Hematopoietic multipotent progenitor cell treated with erythropoietin and hydrocortisone succinate and interleukin-3 and kit ligand, for 4 days (in vitro differentiated cells): ENCODE measurements around the gene LCN12.

Source experiments
- DNase-seq: peaks from one replicate; pipeline ENCODE4 v3.0.0-alpha.2; 2015

Gene LCN12

DNA sequence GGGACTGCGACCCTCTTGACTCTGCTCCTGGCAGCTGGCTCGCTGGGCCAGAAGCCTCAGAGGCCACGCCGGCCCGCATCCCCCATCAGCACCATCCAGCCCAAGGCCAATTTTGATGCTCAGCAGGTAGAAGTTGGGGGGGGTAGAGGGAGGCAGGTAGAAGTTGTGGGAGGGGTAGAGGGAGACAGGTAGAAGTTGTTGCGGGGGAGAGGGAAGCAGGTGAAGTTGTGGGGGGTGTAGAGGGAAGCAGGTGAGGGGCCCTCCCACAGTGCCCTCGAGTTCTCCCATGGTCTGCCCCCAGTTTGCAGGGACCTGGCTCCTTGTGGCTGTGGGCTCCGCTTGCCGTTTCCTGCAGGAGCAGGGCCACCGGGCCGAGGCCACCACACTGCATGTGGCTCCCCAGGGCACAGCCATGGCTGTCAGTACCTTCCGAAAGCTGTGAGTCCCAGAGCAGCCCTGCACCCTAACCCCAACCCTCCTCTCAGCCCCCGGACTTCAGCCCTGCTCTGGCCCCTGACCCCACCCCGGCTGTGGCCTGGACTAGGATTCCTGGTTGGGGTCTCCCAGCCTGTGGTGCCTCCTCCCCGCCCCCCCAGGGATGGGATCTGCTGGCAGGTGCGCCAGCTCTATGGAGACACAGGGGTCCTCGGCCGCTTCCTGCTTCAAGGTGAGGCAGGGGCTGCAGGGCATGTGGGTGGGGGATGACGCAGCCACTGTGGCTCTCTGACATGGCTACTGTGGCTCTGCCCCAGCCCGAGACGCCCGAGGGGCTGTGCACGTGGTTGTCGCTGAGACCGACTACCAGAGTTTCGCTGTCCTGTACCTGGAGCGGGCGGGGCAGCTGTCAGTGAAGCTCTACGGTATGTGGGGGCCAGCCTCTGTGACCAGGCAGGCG, 6.5 kb upstream of the LCN12 start:
- no peak for DNase-seq

DNA sequence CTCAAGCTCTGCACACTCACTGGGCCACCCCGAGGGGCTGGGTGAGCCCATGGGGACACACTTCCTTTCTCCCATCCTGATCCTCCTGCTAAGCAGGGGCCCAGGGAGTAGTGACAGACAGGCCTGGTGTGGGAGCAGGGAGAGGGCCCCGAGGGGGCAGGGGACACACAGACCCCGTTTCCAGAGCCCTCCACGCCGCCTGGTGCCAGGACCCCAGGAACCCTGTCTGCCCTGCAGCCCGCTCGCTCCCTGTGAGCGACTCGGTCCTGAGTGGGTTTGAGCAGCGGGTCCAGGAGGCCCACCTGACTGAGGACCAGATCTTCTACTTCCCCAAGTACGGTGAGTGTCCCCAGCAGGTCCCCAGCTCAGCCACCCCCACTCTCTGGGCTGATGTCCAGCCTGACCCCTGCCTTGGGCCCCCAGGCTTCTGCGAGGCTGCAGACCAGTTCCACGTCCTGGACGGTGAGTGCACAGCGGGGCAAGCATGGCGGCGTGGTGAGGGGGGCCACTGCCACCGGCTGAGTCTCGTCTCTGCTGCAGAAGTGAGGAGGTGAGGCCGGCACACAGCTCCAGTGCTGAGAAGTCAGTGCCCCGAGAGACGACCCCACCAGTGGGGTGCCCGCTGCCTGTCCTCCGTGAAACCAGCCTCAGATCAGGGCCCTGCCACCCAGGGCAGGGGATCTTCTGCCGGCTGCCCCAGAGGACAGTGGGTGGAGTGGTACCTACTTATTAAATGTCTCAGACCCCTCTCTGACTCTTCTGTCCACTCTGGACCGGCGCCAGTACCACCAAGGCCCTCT, 5.6 kb upstream of the LCN12 start:
- DNase-seq: no peak

GRCh38 chr9:136947028-136947891, 4.8 kb upstream of the LCN12 start:
- DNase-seq: no peak

DNA sequence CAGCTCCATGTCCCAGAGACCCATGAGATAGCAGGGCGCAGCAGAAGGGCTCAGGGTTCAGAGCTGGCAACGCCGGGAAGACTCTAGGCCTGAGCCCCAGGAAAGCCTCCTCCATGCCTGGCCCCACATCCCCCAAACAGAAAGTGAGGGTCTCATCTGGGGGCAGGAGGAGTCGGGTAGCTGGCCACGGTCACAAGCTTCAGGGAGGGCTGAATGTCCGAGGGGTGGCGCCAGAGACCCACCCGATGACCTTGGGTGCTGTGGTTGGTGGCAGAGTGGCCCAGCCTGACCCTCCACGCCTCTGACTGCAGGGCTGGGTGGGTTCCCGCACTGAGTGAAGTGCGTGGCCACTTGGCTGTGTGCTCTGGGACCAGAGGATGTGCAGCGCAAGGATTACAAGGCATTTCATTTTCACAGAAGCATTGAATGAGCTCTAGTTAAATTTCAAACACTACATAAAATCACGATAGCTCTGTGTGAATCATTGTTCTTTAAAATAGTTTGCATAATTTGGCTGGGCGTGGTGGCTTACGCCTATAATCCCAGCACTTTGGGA, 4.0 kb upstream of the LCN12 start:
- peak; percentile 69 for DNase-seq

DNA sequence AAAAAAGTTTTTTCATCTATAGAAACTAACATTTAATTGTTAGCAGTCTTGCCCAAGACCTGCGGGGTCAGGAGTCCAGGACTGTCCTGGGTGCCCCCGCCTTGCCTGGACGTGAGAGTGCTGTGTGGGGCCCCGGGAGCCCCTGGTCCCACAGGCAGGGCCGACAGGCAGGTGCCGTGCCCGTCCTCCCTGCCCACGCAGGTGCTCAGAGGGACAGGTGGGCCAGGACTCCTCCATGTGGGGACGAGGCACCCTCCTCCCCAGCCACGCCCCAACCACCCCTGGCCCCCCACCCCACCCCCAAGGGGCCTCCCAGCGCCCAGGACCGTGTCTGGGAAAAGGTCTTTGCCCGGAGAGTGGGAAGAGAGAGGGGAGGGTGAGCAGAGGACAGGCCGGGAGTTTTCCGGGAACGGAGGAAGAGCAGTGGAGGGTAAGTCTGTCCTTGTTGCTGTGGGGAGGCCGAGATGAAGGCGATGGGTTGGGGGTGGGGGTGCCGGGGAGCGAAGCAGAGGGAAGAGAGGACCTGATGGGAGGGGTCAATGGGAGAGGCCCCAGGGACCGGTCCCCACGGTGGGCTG, 2.7 kb upstream of the LCN12 start:
- DNase-seq: no peak

GRCh38 chr9:136949817-136950655, 2.0 kb upstream of the LCN12 start:
- DNase-seq: peak; percentile 96

DNA sequence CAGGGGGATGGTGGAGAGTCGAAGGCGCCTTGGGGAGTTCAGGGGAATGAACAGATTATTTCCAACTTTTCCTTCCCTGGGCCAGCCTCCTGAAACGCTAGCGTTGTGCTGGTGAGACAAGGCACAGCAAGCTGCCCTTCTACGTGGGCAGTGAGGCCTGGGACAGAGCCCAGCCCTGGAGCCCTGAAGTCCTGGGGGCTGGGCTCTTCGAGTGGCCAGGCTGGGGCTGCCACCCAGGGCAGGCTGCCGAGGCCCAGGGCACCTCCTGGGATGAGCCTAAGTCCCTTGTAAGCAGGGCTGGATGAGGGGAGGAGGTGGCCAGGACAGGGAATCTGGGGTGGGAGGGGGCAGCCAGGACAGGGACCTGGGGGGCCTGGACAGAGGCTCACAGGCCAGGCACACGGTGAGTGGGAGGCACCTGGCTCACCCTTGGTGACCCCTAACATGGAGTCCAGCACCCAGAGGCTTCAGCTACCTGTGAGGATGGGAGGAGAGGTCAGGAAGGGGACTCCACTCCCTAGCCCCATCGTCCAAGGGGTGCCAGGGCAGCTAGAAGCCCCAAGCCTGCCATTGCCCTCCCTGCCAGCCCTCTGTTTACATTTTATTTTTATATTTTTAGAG, 1.3 kb upstream of the LCN12 start:
- no peak for DNase-seq

DNA sequence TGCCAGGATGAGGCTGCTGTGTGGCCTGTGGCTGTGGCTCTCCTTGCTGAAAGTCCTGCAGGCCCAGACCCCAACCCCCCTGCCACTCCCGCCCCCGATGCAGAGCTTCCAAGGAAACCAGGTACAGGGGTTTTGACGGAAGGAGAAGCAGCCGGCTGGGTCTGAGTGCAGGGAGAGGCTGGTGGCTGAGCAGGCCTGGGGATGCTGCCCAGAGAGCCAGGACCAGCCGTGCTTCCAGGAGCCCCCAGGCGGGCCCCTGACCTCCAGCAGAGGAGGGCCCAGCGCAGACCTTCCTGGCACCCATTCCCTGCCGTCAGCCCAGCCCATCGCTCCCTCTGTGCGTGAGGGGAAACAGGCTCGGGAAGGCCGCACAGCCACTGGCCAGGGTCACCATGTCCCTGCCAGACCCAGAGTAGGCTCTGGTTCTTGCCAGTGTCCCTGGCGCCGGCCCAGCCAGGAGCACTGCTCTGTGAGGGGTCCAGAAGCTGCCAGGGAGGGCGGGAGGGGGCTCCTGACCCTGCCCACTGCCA, 313 bp downstream of the LCN12 start:
- DNase-seq: no peak

- DNase-seq: no peak
Observed at GRCh38 chr9:136952876-136953770, 1.1 kb downstream of the LCN12 start.

DNA sequence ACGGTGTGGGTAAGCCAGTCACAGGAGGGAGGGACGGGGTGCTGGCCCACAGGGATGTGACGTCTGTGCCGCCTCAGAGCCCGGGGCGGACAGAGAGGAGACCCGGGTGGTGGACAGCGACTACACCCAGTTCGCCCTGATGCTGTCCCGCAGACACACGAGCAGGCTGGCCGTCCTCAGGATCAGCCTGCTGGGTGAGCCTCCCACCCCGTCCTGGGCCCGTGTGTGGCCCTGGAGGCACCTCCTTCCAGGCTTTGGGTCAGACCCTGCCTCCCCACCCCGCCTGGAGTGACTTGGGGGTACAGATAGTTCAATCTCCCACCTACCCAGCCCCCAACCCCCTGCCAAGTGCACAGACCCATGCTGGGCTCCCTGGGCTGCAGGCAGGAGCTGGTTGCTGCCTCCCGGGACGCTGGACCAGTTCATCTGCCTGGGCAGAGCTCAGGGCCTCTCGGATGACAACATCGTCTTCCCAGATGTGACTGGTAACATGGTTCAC, 1.7 kb downstream of the LCN12 start:
- DNase-seq: no peak

DNA sequence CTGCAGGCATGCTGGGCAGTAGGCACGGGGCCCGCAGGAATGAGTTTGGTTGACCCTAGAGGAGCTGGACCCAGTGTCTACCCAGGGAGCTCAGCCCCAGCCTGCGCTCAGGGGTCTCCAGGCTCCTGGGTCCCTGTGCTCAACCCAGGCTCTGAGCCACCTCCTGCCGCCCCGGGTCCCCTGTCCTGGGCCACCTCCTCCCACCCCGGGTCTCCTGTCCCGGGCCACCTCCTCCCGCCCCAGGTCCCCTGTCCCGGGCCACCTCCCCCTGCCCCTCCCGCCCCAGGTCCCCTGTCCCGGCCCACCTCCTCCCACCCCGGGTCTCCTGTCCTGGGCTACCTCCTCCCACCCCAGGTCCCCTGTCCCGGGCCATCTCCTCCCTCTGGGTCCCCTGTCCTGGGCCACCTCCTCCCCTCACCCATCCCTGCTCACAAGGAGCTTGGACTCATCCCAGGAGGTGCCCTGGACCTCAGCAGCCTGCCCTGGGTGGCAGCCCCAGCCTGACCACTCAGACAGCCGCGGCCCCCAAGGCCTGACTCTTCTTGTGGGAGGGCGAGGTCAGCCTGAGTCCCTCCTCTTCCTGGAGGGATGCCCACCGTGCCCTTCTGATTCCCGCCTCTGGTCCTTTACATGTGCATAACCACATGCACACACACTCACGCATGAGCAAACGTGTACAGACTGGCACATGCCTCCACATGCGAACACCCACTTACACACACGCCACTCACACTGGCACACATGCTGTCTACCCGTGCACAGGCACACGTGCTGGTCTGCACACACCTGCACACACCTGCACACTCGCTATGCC, 2.4 kb downstream of the LCN12 start:
- no peak for DNase-seq

DNA sequence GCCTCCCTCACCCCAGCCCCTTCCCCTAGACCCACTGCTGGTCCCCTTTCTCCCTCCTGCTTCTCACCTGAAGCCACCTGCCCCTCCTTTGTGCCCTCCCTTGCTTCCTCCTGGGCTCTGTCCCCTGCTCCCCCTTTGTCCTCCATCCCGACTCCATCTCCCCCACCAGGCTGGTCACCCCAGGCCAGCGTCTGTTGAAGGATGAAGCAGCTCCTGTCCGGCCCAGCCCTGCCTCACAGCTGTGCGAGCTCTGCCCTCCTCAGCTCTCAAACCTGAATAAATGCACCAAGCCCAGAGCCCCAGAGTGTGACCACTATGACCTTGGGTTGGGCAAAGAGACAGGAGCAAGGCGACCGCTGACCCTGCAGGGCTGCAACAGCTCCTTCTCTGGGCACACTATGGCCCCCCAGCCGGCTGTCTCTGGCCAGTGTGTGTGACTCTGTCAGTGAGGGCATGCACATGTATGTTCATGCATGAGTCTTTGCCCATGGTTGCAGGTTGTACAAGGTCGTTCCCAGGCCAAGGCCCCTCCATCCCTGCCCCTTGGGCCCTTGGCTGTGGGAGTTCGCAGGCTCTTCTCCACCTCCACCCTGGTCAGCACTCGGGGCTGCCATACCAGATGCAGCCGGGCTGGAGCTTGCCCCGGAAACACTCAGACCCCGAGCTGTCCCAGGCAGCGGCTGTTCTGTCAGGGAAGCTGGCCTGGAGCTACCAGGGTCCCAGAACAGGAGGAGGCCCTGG, 3.3 kb downstream of the LCN12 start:
- no peak for DNase-seq

DNA sequence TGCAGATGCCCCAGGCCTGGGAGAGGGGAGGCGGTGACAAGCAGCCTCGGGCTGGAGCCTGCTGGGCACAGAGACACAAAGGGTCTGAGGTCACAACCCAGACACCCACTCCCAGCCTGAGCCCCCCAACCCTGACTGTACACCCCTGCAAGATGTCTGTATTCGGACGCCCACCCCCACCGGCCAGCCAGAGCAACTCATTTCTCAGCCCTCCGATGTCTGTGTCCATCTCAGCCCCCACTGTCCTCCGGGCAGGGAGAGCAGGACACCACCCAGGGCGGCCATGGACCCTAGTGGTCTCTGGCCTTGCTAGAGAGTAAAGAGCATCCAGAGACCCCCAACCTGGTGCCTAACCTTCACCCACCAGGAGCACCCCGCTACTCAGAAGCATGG, 3.9 kb downstream of the LCN12 start:
- no peak for DNase-seq

DNA sequence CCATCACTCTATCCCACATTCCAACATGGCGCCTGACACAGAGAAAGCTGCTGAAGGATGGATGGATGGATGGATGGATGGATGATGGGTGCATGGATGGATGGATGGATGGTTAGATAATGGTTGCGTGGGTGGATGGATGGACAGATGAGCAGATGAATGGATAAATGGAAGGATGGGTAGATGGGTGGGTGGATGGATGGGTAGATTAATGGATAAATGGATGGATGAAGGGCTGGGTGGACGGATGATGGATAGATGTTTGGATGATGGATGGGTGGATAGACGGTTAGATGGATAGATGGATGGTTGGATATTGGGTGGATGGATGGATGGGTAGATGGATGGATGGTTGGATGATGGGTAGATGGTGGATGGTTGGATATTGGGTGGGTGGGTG, 4.5 kb downstream of the LCN12 start:
- DNase-seq: no peak

DNA sequence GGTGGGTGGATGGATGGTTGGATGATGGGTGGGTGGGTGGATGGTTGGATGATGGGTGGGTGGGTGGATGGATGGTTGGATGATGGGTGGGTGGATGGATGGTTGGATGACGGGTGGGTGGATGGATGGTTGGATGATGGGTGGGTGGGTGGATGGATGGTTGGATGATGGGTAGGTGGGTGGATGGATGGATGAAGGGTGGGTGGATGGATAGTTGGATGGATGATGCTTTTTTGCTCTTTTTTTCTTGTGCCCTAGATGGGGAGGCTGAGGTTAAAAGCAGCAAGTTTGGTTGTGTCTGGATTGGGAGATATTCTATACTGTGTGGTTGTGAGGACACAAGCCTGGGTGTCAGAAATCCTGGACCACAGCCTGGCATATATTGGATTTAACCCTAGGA, 5.4 kb downstream of the LCN12 start:
- no peak for DNase-seq

DNA sequence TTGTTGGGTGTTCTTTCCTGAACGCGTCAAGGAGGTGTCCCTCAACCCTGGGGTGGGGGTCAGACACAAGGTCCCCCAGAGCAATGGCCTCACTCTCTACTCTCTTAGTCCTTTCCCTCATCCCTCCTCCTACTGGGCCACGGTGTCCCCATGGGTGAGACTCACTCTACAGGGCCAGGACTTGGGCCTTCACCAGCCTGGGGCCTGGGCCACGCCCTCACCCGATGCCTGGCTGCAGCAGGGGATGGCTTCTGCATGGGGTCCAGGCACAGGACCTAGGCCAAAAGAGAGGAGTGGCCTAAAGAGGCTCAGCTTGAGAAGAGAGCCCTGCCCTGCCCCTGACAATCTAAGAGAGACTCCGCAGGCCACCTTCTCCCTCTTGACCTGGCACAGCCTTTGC, 5.8 kb downstream of the LCN12 start:
- DNase-seq: no peak

GRCh38 chr9:136958473-136958872, 6.4 kb downstream of the LCN12 start:
- DNase-seq: no peak
